ENCODE data around the gene ZNF408.
"Not testable (repeated sequence)": the region's sequence is repeated elsewhere in the genome, so short reads cannot be mapped to it uniquely, and the experiment has no call there.

ZNF408 gene

GRCh38 chr11:46695345-46696211, 5.3 kb upstream of the ZNF408 start:
- Histone ChIP-seq H3K27ac (ENCODE audit: low read depth, low read length) (no peak overlapping the region), H3K4me1 (ENCODE audit: control insufficient read depth in 1 of 2, insufficient read depth in 2 of 2, low read length in 2 of 2) (peaks cover 14 to 23% of the 10 kb centered on the region in 2 donors), H3K4me3 (ENCODE audit: low read depth in 1 of 2, low read length in 2 of 2) (no peak overlapping the region), H3K27me3 (ENCODE audit: control insufficient read depth in 1 of 2, insufficient read depth in 2 of 2, low read length in 2 of 2) (no peaks in the 10 kb centered on the region), H3K9me3 (ENCODE audit: control insufficient read depth in 1 of 2, low read length in 2 of 2) (no peaks in the 10 kb centered on the region), H3K36me3 (ENCODE audit: control insufficient read depth in 1 of 2, insufficient read depth in 2 of 2, low read length in 2 of 2) (peaks cover 27 to 51% of the 10 kb centered on the region in 2 donors), H3K9ac (ENCODE audit: low read depth in 1 of 2, low read length in 2 of 2) (no peak overlapping the region)

GRCh38 chr11:46696212-46696558, 4.6 kb upstream of the ZNF408 start:
- H3K27me3 ChIP-seq (ENCODE audit: control insufficient read depth in 1 of 2, insufficient read depth in 2 of 2, low read length in 2 of 2) = no peaks in the 10 kb centered on the region
- peaks cover 27 to 45% of the 10 kb centered on the region in 2 donors for H3K36me3 ChIP-seq (ENCODE audit: control insufficient read depth in 1 of 2, insufficient read depth in 2 of 2, low read length in 2 of 2)
- H3K9me3 ChIP-seq (ENCODE audit: control insufficient read depth in 1 of 2, low read length in 2 of 2) = no peaks in the 10 kb centered on the region
- no peak overlapping the region for H3K9ac ChIP-seq (ENCODE audit: low read depth in 1 of 2, low read length in 2 of 2)
- peaks cover 14 to 24% of the 10 kb centered on the region in 2 donors for H3K4me1 ChIP-seq (ENCODE audit: control insufficient read depth in 1 of 2, insufficient read depth in 2 of 2, low read length in 2 of 2)
- H3K27ac ChIP-seq (ENCODE audit: low read depth, low read length) = no peak overlapping the region
- no peak overlapping the region for H3K4me3 ChIP-seq (ENCODE audit: low read depth in 1 of 2, low read length in 2 of 2)

GRCh38 chr11:46697303-46697702, 3.5 kb upstream of the ZNF408 start:
- no peaks in the 10 kb centered on the region for H3K27me3 ChIP-seq (ENCODE audit: control insufficient read depth in 1 of 2, insufficient read depth in 2 of 2, low read length in 2 of 2)
- H3K9ac ChIP-seq (ENCODE audit: low read depth in 1 of 2, low read length in 2 of 2) = no peak overlapping the region
- no peaks in the 10 kb centered on the region for H3K9me3 ChIP-seq (ENCODE audit: control insufficient read depth in 1 of 2, low read length in 2 of 2)
- H3K4me1 ChIP-seq (ENCODE audit: control insufficient read depth in 1 of 2, insufficient read depth in 2 of 2, low read length in 2 of 2) = peaks cover 19 to 33% of the 10 kb centered on the region in 2 donors
- no peak overlapping the region for H3K4me3 ChIP-seq (ENCODE audit: low read depth in 1 of 2, low read length in 2 of 2)
- H3K27ac ChIP-seq (ENCODE audit: low read depth, low read length) = no peak overlapping the region
- H3K36me3 ChIP-seq (ENCODE audit: control insufficient read depth in 1 of 2, insufficient read depth in 2 of 2, low read length in 2 of 2) = peaks cover 27 to 40% of the 10 kb centered on the region in 2 donors

- peaks cover 29 to 41% of the 10 kb centered on the region in 2 donors for H3K36me3 ChIP-seq (ENCODE audit: control insufficient read depth in 1 of 2, insufficient read depth in 2 of 2, low read length in 2 of 2)
- no peak overlapping the region for H3K4me3 ChIP-seq (ENCODE audit: low read depth in 1 of 2, low read length in 2 of 2)
- H3K4me1 ChIP-seq (ENCODE audit: control insufficient read depth in 1 of 2, insufficient read depth in 2 of 2, low read length in 2 of 2) = peaks cover 23 to 33% of the 10 kb centered on the region in 2 donors
- H3K27ac ChIP-seq (ENCODE audit: low read depth, low read length) = no peak overlapping the region
- no peak overlapping the region for H3K9ac ChIP-seq (ENCODE audit: low read depth in 1 of 2, low read length in 2 of 2)
- H3K9me3 ChIP-seq (ENCODE audit: control insufficient read depth in 1 of 2, low read length in 2 of 2) = no peaks in the 10 kb centered on the region
- no peaks in the 10 kb centered on the region for H3K27me3 ChIP-seq (ENCODE audit: control insufficient read depth in 1 of 2, insufficient read depth in 2 of 2, low read length in 2 of 2)
Measured at GRCh38 chr11:46697723-46698122, 3.1 kb upstream of the ZNF408 start.

GRCh38 chr11:46698597-46698996, 2.2 kb upstream of the ZNF408 start:
- H3K9me3 ChIP-seq (ENCODE audit: control insufficient read depth in 1 of 2, low read length in 2 of 2) = no peaks in the 10 kb centered on the region
- H3K4me1 ChIP-seq (ENCODE audit: control insufficient read depth in 1 of 2, insufficient read depth in 2 of 2, low read length in 2 of 2) = peaks cover 25 to 37% of the 10 kb centered on the region in 2 donors
- H3K27ac ChIP-seq (ENCODE audit: low read depth, low read length) = no peak overlapping the region
- peak overlapping the region in 1 of 2 donors; percentile 99 for H3K4me3 ChIP-seq (ENCODE audit: low read depth in 1 of 2, low read length in 2 of 2)
- peaks cover 31 to 43% of the 10 kb centered on the region in 2 donors for H3K36me3 ChIP-seq (ENCODE audit: control insufficient read depth in 1 of 2, insufficient read depth in 2 of 2, low read length in 2 of 2)
- H3K9ac ChIP-seq (ENCODE audit: low read depth in 1 of 2, low read length in 2 of 2) = no peak overlapping the region
- no peaks in the 10 kb centered on the region for H3K27me3 ChIP-seq (ENCODE audit: control insufficient read depth in 1 of 2, insufficient read depth in 2 of 2, low read length in 2 of 2)

GRCh38 chr11:46701078-46701654, 335 bp downstream of the ZNF408 start:
- H3K9me3 ChIP-seq (ENCODE audit: control insufficient read depth in 1 of 2, low read length in 2 of 2) = no peaks in the 10 kb centered on the region
- no peaks in the 10 kb centered on the region for H3K27me3 ChIP-seq (ENCODE audit: control insufficient read depth in 1 of 2, insufficient read depth in 2 of 2, low read length in 2 of 2)
- peak overlapping the region; percentile 90 to 93 for H3K9ac ChIP-seq (ENCODE audit: low read depth in 1 of 2, low read length in 2 of 2)
- peaks cover 27 to 44% of the 10 kb centered on the region in 2 donors for H3K36me3 ChIP-seq (ENCODE audit: control insufficient read depth in 1 of 2, insufficient read depth in 2 of 2, low read length in 2 of 2)
- peak overlapping the region; percentile 92 to 99 for H3K4me3 ChIP-seq (ENCODE audit: low read depth in 1 of 2, low read length in 2 of 2)
- H3K27ac ChIP-seq (ENCODE audit: low read depth, low read length) = peak overlapping the region; percentile 66
- peaks cover 25 to 37% of the 10 kb centered on the region in 2 donors for H3K4me1 ChIP-seq (ENCODE audit: control insufficient read depth in 1 of 2, insufficient read depth in 2 of 2, low read length in 2 of 2)

- peaks cover 11 to 14% of the 10 kb centered on the region in 2 donors for H3K4me1 ChIP-seq (ENCODE audit: control insufficient read depth in 1 of 2, insufficient read depth in 2 of 2, low read length in 2 of 2)
Measured at GRCh38 chr11:46705070-46705688, 4.3 kb downstream of the ZNF408 start.

GRCh38 chr11:46706886-46707285, 6.1 kb downstream of the ZNF408 start:
- Histone ChIP-seq H3K4me1 (ENCODE audit: control insufficient read depth in 1 of 2, insufficient read depth in 2 of 2, low read length in 2 of 2) (peaks cover 6 to 7% of the 10 kb centered on the region in 2 donors), H3K36me3 (ENCODE audit: control insufficient read depth in 1 of 2, insufficient read depth in 2 of 2, low read length in 2 of 2) (peaks cover 33 to 52% of the 10 kb centered on the region in 2 donors), H3K4me3 (ENCODE audit: low read depth in 1 of 2, low read length in 2 of 2) (no peak overlapping the region), H3K9me3 (ENCODE audit: control insufficient read depth in 1 of 2, low read length in 2 of 2) (no peaks in the 10 kb centered on the region), H3K27ac (ENCODE audit: low read depth, low read length) (no peak overlapping the region), H3K9ac (ENCODE audit: low read depth in 1 of 2, low read length in 2 of 2) (no peak overlapping the region), H3K27me3 (ENCODE audit: control insufficient read depth in 1 of 2, insufficient read depth in 2 of 2, low read length in 2 of 2) (no peaks in the 10 kb centered on the region)

More at GRCh38 chr11:46705070-46705688, 4.3 kb downstream of the ZNF408 start:
- Histone ChIP-seq H3K27me3 (ENCODE audit: control insufficient read depth in 1 of 2, insufficient read depth in 2 of 2, low read length in 2 of 2) (no peaks in the 10 kb centered on the region), H3K36me3 (ENCODE audit: control insufficient read depth in 1 of 2, insufficient read depth in 2 of 2, low read length in 2 of 2) (peaks cover 33 to 52% of the 10 kb centered on the region in 2 donors), H3K4me3 (ENCODE audit: low read depth in 1 of 2, low read length in 2 of 2) (no peak overlapping the region), H3K9ac (ENCODE audit: low read depth in 1 of 2, low read length in 2 of 2) (no peak overlapping the region), H3K27ac (ENCODE audit: low read depth, low read length) (no peak overlapping the region), H3K9me3 (ENCODE audit: control insufficient read depth in 1 of 2, low read length in 2 of 2) (no peaks in the 10 kb centered on the region)

- H3K27me3 ChIP-seq (ENCODE audit: control insufficient read depth in 1 of 2, insufficient read depth in 2 of 2, low read length in 2 of 2); H3K9ac ChIP-seq (ENCODE audit: low read depth in 1 of 2, low read length in 2 of 2); H3K4me3 ChIP-seq (ENCODE audit: low read depth in 1 of 2, low read length in 2 of 2); H3K27ac ChIP-seq (ENCODE audit: low read depth, low read length); H3K4me1 ChIP-seq (ENCODE audit: control insufficient read depth in 1 of 2, insufficient read depth in 2 of 2, low read length in 2 of 2); H3K9me3 ChIP-seq (ENCODE audit: control insufficient read depth in 1 of 2, low read length in 2 of 2): not testable (repeated sequence)
- H3K36me3 ChIP-seq (ENCODE audit: control insufficient read depth in 1 of 2, insufficient read depth in 2 of 2, low read length in 2 of 2) = peaks cover 19 to 31% of the 10 kb centered on the region in 2 donors
Measured at GRCh38 chr11:46709351-46709750, 8.5 kb downstream of the ZNF408 start.

- Histone ChIP-seq H3K9ac (ENCODE audit: low read depth in 1 of 2, low read length in 2 of 2) (no peak overlapping the region), H3K27me3 (ENCODE audit: control insufficient read depth in 1 of 2, insufficient read depth in 2 of 2, low read length in 2 of 2) (no peaks in the 10 kb centered on the region), H3K27ac (ENCODE audit: low read depth, low read length) (no peak overlapping the region), H3K4me3 (ENCODE audit: low read depth in 1 of 2, low read length in 2 of 2) (no peak overlapping the region), H3K36me3 (ENCODE audit: control insufficient read depth in 1 of 2, insufficient read depth in 2 of 2, low read length in 2 of 2) (peaks cover 7 to 16% of the 10 kb centered on the region in 2 donors), H3K9me3 (ENCODE audit: control insufficient read depth in 1 of 2, low read length in 2 of 2) (no peaks in the 10 kb centered on the region), H3K4me1 (ENCODE audit: control insufficient read depth in 1 of 2, insufficient read depth in 2 of 2, low read length in 2 of 2) (no peaks in the 10 kb centered on the region)
Measured at GRCh38 chr11:46710821-46711269, 10.0 kb downstream of the ZNF408 start.

All from duodenal mucosa (tissue), 2 donors.